K562 (cell line): ENCODE data around the gene BLOC1S4. TPM values are rescaled to one million over a fixed set of nuclear protein-coding genes. Genes with fewer than 3 reads are reported as not detected.

Experiments used
- CHCHD3 ChIP-seq: fragments of 250-450 bp; sonication (Bioruptor Pico); IDR thresholded peaks from 2 replicates; pipeline ENCODE4 v2.1.2; 2022; ENCODE audit warnings: mild to moderate bottlenecking
- ETV1 ChIP-seq: fragments of 450-650 bp; conservative IDR thresholded peaks from 2 replicates; pipeline ENCODE4 v1.6.1; 2016; ENCODE audit warnings: missing genetic modification characterization, control low read depth, low read depth, missing compliant biosample characterization
- FOXK2 ChIP-seq, 2 experiments: fragments of 450-650 bp; IDR thresholded peaks in 1 of 2; conservative IDR thresholded peaks in 1 of 2; 2 replicates each; pipeline ENCODE4 v1.6.1; 2016; ENCODE audit warnings: low read depth in 2 of 2, mild to moderate bottlenecking in 1 of 2
- KDM5B ChIP-seq: fragments of 200-600 bp; sonication (generic); IDR thresholded peaks from 2 replicates; pipeline ENCODE4 v1.6.1; 2012; ENCODE audit warnings: low read depth, mild to moderate bottlenecking, moderate library complexity, low read length, control low read depth, inconsistent platforms; ENCODE audit not compliant: insufficient replicate concordance
- KLF1 ChIP-seq: fragments of 450-650 bp; IDR thresholded peaks from 2 replicates; pipeline ENCODE4 v1.6.1; 2016; ENCODE audit warnings: missing genetic modification characterization, missing compliant biosample characterization
- MTA1 ChIP-seq: fragments of 450-650 bp; IDR thresholded peaks from 2 replicates; pipeline ENCODE4 v1.6.1; 2017; ENCODE audit warnings: borderline replicate concordance
- NCOA1 ChIP-seq: fragments of 450-650 bp; IDR thresholded peaks from 2 replicates; pipeline ENCODE4 v1.6.1; 2016; ENCODE audit warnings: low read depth
- NFATC3 ChIP-seq: fragments of 450-650 bp; IDR thresholded peaks from 2 replicates; pipeline ENCODE4 v1.6.1; 2017; ENCODE audit warnings: mild to moderate bottlenecking
- NFIC ChIP-seq: fragments of 450-650 bp; IDR thresholded peaks from 2 replicates; pipeline ENCODE4 v1.6.1; 2017; ENCODE audit warnings: mild to moderate bottlenecking, inconsistent platforms
- PML ChIP-seq: IDR thresholded peaks from 2 replicates; pipeline ENCODE4 v1.6.1; 2012; ENCODE audit warnings: low read length, inconsistent platforms
- SMARCE1 ChIP-seq: fragments of 450-650 bp; IDR thresholded peaks from 2 replicates; pipeline ENCODE4 v1.7.1; 2016; ENCODE audit warnings: mild to moderate bottlenecking
- SRF ChIP-seq, 2 experiments: fragments of 250-450, 450-650 bp in 1 of 2; sonication (Bioruptor Pico) in 1 of 2; sonication (generic) in 1 of 2; formaldehyde crosslinking; IDR thresholded peaks; 2 replicates each; pipeline versions ENCODE4 v1.5.0 to v1.5.1; 2020 to 2022; ENCODE audit warnings: mild to moderate bottlenecking in 1 of 2, missing genetic modification reagents in 1 of 2
- ZKSCAN8 ChIP-seq: fragments of 200-800 bp; sonication (Bioruptor generic); IDR thresholded peaks from 2 replicates; pipeline ENCODE4 v1.6.1; 2016; ENCODE audit warnings: missing genetic modification characterization, missing compliant biosample characterization
- ZNF121 ChIP-seq: sonication (generic); formaldehyde crosslinking; conservative IDR thresholded peaks from 2 replicates; pipeline ENCODE4 v1.8.0; 2022; ENCODE audit warnings: missing genetic modification reagents
- ZNF212 ChIP-seq: fragments of 450-650 bp; formaldehyde crosslinking; IDR thresholded peaks from 2 replicates; pipeline ENCODE4 v1.4.0; 2020; ENCODE audit warnings: mild to moderate bottlenecking
- ZNF407 ChIP-seq: fragments of 450-650 bp; IDR thresholded peaks from 2 replicates; pipeline ENCODE4 v1.6.1; 2016; ENCODE audit warnings: low read depth
- ZNF707 ChIP-seq: fragments of 250-450 bp; sonication (Bioruptor Pico); conservative IDR thresholded peaks from 2 replicates; pipeline ENCODE4 v1.8.0; 2022; ENCODE audit warnings: inconsistent platforms, mild to moderate bottlenecking, moderate library complexity
- polyA plus RNA-seq, 8 experiments: library from polyadenylated mRNA; depleted of rRNA in 4 of 8; stranded (reverse) in 5 of 8; unstranded in 3 of 8; fragments of >200 nt; fragmentation: Nextera tagmentation in 2 of 8; fragmentation: Illumina TruSeq in 1 of 8; extraction: Ambion mirVana in 2 of 8; extraction: Trizol in 1 of 8; gene quantifications; 2 replicates each; pipeline versions ENCODE4 v1.2.1 to v1.2.3, GENCODE V29; 2011 to 2014; ENCODE audit warnings: inconsistent platforms in 1 of 8, missing spikeins in 1 of 8
- total RNA-seq, 7 experiments: library from RNA; depleted of rRNA in 6 of 7; stranded (reverse); fragments of >200 nt in 6 of 7; fragmentation: Illumina TruSeq in 2 of 7; extraction: Trizol in 2 of 7; gene quantifications; 2 replicates each; pipeline versions ENCODE4 v1.2.1 to v1.2.3, GENCODE V29; 2011 to 2021; ENCODE audit warnings: low replicate concordance in 1 of 7
- TF ChIP-seq, protein P1 (sequence below): fragments of 450-650 bp; formaldehyde crosslinking; IDR thresholded peaks from 2 replicates; pipeline ENCODE4 v1.4.0; 2020; ENCODE audit warnings: mild to moderate bottlenecking, moderate library complexity

Gene BLOC1S4
- total and polyA plus RNA-seq, 9 of the 15 experiments (the other 6 are each of a cell fraction or from before 2014, with no cell fraction given), result 3.1 to 31.6 (median 11.2) TPM

DNA sequence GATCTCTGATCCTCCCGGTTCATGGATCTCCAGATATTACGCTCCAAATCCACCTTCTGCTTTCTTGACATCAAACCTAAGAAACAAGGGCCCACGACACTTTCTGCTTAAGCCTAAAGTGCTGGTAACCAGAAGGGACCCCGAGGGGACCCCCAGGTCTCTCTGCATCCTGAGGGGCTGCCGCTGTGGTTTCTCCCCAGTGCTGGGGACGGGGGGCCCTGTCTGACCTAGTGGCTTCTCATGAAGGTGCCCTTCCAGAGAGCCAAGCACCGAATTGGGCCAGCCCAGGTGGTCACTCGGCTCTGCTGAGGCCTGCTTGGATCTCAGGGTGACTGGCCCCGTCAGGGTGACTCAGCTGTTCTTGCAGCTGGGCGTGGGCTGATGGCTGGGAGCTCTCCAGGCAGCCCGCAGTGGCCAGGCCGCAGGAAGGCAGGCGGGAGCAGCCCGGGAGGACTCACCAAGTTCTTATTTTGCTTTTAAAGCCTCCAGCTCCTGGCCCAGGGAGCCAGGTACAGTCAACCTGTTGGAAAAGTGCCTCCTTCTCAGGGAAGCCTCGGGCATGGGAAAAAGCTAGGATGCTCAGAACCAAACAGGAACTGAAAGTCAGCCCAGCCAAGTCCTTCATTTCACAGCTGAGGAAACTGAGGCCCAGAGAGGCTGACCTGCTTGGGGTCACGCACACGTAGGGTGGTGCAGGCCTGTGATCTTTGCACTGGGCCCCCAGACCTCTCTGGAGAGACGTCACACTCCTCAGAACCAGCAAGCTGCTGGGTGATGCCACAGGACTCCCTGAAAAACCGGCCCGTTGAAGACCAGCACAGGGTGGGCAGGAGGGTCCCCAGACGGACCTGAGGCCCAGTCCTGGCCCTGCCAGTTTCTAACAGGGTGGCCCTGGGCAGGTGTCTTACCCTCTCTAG, 16.7 kb downstream of the BLOC1S4 start (continued):
- peak; percentile 47; the same call in 1 of the 2 replicates for TF ChIP-seq ETV1 (tag)
- TF ChIP-seq FOXK2 (conservative IDR thresholded peaks at IDR 0.05 in 1 of 2, IDR thresholded peaks at IDR 0.05 in 1 of 2; ENCODE audit: low read depth in 2 of 2), result no peak
- TF ChIP-seq PML, result no peak
- no peak for TF ChIP-seq NFATC3
- TF ChIP-seq KLF1 (tag), result no peak
- TF ChIP-seq KDM5B, result peak; percentile 60
- no peak for TF ChIP-seq CHCHD3 (CRISPR knock-in tag)
- peak; percentile 79 for TF ChIP-seq SMARCE1
- no peak for TF ChIP-seq ZNF121 (CRISPR knock-in tag)
- TF ChIP-seq SRF (CRISPR knock-in tag; IDR thresholded peaks at IDR 0.05), result peak in 1 of 2 experiments; percentile 46; a peak in 1 of 4 replicates
- no peak for TF ChIP-seq ZNF407
- TF ChIP-seq MTA1, result no peak
- no peak; the same call in 1 of the 2 replicates for TF ChIP-seq ZKSCAN8 (CRISPR knock-in tag)
- peak; percentile 11; the same call in 1 of the 2 replicates for TF ChIP-seq NCOA1
- TF ChIP-seq, protein P1, sequence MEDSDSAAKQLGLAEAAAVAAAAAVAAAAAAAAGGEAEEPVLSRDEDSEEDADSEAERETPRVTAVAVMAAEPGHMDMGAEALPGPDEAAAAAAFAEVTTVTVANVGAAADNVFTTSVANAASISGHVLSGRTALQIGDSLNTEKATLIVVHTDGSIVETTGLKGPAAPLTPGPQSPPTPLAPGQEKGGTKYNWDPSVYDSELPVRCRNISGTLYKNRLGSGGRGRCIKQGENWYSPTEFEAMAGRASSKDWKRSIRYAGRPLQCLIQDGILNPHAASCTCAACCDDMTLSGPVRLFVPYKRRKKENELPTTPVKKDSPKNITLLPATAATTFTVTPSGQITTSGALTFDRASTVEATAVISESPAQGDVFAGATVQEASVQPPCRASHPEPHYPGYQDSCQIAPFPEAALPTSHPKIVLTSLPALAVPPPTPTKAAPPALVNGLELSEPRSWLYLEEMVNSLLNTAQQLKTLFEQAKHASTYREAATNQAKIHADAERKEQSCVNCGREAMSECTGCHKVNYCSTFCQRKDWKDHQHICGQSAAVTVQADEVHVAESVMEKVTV (CRISPR knock-in tag), result 0 out of 2 replicates have a peak, but pooled peaks have one; percentile 9
- TF ChIP-seq NFIC, result peak; percentile 69
- TF ChIP-seq ZNF707 (CRISPR knock-in tag), result no peak
- TF ChIP-seq ZNF212 (CRISPR knock-in tag), result no peak
